ENCODE measurements around the gene C4orf51.

C4orf51 gene

DNA sequence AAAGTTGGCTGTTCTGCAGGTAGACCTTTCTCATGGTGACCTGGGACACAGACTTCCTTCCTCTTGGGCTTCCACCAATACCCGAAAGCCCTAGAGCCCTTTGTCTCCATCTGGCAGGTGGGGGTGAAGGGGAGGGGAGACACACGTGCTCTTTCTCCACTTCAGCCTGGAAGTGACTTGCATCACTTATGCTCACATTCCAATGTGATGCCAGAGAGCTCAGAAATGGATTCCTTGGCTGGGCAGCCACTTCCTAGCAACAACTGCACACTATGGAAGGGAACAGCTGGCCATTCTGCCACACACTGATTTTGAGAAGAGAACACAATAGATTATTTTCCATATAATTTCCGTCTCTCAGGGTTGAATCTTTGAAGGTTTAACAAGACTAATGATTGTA is 36.3 kb downstream of the C4orf51 start:
- FAIRE-seq, result no peak

- FAIRE-seq, result no peak
These were observed 36.8 kb downstream of the C4orf51 start for GRCh38 chr4:145716661-145717200.

DNA sequence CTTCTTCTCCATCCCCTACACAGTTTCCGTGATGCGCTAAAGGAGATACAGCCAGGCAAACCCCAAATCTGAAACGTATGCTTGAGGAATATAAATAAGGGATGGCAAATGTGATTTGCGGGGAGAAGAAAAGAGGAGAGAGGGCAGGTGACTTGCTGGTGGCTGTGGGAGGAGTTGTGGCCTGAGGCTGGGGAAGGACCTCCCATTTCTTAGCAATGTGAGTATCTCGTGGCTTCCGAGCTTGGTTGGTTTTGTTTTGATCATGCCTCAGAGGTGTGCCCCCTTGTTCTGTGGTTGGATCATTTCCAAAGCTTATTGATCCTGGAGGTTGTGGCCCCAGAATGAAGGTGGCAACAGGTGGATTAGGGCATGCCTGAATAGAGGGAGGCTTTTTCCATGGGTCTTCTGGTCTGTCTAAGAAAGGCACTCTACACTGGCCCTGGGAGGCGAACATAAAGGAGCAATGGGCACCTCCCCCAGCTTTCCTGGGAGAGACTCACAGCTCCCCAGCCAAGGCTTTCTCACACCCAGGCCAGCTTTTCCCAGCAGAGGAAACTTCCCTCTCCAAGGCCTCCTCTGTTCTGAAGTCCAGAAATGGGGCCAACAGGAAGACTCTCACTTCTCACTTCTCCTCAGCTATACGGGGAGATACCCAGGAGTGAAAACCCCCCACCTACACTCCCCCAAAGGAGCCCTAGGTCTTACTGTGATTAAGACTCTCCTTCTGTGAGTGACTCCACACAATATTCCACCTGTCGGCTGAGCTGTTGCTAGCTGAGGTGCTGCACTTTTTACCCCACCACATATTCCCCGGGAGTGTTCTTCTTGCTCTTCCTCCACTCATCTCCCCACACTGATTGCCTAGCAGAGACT is 40.0 kb downstream of the C4orf51 start:
- FAIRE-seq, result no peak

DNA sequence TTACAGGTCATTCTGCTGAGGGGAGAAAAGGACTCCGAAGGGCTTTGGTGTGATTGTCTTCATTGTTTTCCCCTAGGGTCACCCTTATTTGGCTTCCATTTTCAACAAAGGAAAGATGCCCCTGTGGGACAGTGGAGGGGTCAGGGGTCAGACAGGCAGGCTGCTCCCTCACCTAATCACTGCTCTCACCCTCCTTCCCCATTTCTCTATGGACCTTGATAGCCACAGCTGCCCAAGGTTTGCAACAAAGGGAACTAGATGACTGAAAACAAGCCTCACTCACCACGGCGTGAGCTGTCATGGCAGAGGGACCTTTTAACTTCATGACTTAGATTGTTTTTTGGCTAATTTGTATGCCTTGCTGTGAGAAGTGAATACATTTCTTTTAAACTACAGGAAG is 40.7 kb downstream of the C4orf51 start:
- no peak for FAIRE-seq

GRCh38 chr4:145722561-145722960 is 42.6 kb downstream of the C4orf51 start:
- no peak for FAIRE-seq

- no peak for FAIRE-seq
These were observed 43.4 kb downstream of the C4orf51 start for GRCh38 chr4:145723336-145723735.

DNA sequence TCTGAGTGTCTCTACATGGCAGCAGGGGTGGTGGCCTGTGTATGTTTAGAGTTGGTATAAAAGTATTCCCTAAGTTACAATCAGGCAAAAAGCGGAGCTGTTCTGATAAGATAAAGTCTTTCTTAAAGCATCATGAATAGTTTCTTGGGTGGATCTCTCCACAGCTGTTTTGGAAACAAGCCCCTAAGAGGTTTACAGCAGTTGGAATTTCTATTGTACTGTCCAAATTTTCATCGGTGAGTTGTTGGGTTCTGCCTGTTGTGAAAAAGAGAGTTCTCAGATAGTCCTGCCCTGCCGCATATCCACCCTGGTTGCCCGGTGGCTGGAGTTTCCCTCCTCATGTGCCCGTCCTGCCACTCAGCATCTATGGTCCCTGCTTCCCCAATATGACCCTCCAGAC is 50.1 kb downstream of the C4orf51 start:
- no peak for FAIRE-seq

DNA sequence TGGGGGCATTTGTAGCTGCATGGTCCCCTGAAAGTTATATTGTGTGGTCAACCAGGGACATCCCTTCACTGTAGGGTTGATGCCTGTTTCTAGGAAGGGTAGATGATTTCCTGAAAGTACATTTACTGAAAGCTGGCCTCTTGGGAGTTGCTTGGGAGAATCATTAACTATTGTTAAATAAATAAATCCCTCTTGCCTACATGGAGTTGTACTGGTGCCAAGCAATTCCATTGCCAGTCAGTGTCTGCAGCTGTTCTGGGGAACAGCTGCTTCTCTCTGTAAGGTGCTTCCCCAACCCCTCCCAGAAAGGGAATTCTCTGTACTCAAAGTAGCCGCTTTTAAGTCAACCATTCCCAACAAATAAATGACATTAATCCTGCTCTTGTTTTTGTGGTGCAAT is 51.1 kb downstream of the C4orf51 start:
- FAIRE-seq, result no peak

DNA sequence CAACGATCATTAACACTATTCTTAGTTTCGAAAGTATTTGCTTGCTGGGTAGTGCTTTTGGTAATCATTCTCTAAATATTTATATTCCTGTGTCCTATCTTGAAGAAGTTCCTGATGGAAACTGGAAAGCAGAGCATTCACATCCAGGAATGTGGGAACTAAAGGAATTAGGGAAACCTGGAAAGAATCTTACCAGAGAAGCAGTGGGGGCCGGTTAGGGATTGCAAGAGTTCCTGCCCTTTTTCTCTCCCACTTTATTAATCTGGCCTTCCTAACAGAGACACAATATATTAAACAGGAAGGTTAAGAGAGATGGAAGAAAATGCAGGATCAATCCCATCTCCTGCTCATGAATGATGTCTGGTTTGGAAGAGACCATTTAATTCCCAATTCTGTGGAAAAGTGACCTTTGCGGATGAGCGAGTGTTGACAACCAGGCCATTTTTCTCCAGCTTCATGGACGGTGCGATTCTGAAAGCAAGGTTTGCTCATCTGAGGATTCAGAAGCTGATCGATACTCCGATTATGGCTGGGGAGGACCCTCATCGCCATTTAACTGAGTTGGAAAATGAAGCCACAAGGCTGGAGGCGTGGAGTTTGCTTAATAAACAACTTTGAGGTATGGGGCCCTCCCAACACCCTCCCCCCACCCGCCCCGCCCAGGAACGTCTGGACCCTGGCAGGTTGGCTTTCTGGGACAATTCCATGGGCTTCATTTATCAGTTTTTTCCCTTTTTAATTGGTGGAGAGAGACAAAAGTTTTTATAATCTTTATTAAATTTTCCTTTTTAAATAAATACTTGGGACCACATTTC is 52.3 kb downstream of the C4orf51 start:
- FAIRE-seq, result no peak

GRCh38 chr4:145732895-145733880 is 53.2 kb downstream of the C4orf51 start:
- no peak for FAIRE-seq

GRCh38 chr4:145734031-145734430 is 54.1 kb downstream of the C4orf51 start:
- FAIRE-seq, result no peak

- no peak for FAIRE-seq
These were observed 54.8 kb downstream of the C4orf51 start for GRCh38 chr4:145734576-145735346.

GRCh38 chr4:145735347-145735675 is 55.4 kb downstream of the C4orf51 start:
- FAIRE-seq, result no peak

DNA sequence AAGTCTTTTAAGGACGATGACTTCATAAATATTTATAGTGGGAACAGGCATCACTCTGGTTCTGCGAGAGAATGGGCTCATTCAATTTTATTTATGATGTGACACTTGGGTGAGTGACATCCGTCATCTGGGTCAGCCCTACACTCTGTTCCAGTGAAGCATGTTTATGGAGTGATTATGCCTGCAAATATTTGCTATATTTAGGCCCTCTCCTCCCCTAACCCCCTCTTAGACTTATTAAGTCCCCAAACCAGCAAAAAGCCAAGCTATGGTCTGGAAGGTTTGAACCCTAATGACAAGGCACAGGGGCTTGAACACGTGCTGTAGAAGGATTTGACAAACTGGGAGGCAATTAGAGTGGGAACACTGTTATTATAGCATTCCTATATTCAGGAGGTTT is 55.9 kb downstream of the C4orf51 start:
- FAIRE-seq, result no peak

GRCh38 chr4:145736241-145736831 is 56.4 kb downstream of the C4orf51 start:
- no peak for FAIRE-seq

GRCh38 chr4:145739845-145740244 is 59.9 kb downstream of the C4orf51 start:
- FAIRE-seq, result no peak

DNA sequence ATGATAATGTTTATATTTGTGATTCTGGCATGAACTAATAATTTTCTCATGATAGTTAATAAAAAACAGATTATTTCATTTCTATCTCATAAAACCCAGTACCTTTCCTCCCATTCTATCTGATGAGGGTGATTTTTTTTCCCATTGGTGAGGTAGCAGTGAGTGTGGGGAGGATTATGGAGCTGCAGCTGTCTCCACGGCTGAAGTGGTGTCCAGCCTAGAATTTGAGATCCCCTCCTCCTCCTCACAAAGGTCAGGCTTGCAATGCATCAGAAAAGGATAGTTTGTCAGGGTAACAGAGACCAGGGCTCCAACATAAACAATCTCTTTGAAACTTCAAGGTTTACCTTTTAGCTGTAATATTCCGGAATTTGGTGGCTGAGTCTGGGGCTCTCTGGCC is 60.9 kb downstream of the C4orf51 start:
- no peak for FAIRE-seq

- no peak for FAIRE-seq
These were observed 63.7 kb downstream of the C4orf51 start for GRCh38 chr4:145743641-145744040.

DNA sequence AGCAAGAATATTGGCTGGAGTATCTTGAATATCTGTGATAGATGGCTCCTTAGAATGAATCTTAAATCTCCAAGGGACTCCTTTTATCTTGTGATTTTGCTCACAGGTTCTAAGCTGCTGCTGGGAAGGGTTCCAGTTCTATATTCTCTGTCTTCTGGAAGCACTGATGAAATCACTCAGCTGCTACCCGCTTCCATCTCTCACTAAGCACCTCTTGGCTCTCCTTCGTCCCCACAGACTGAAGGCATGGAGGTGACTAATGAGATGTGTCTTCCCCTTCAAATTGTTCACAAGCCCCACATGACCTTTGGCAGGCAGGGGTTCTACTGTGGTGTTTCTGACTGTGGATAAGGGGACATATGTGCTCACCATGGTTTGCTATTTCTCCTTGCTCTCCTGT is 75.9 kb downstream of the C4orf51 start:
- no peak for FAIRE-seq

GRCh38 chr4:145756244-145756643 is 76.3 kb downstream of the C4orf51 start:
- FAIRE-seq, result no peak

GRCh38 chr4:145757188-145757587 is 77.2 kb downstream of the C4orf51 start:
- FAIRE-seq, result no peak

DNA sequence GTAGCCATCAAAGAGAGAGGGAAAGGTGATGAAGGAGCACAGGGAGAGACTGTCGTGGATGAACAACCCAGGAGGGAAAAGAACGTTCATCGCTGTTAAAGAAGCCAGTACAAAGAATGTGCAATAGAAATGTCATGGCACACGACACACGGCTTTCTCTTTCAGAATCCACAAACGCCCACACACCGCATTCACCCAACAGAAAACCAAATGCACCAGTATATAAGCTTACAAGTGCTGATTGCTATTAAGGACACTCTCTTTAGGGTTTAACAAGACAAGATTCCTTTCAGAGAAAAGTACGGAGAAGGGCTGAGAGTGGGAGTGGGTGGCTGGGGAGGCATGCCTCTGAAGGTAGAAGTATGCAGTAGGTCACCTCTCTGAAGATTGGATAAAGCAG is 80.2 kb downstream of the C4orf51 start:
- no peak for FAIRE-seq
